ENCODE data around the gene ABHD8.
A peak's percentile ranks its signal among the peaks of the same experiment; 100 is the strongest.
"Not testable (repeated sequence)": the region's sequence is repeated elsewhere in the genome, so short reads cannot be mapped to it uniquely, and the experiment has no call there.

Gene ABHD8

DNA sequence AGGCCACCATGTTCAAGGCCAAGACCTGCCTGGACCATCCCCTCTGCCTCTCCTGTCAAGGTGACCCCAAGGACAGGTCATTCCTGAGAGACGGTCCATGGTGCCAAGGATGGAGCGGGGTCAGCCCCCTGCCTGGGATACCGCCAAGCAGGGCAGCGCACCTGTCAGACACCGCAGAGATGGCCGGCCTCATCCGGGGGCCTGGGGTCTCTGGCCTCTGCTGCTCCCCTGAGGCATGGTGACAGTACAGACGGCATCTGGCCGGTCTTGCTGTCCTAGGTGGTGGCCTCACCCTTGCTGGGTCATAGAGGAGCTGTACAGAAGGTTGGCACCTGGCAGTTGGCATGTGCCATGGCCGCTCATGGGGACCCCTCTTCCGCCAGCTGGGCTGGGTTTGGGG is 17.2 kb upstream of the ABHD8 start:
- DNase-seq, result no peak

DNA sequence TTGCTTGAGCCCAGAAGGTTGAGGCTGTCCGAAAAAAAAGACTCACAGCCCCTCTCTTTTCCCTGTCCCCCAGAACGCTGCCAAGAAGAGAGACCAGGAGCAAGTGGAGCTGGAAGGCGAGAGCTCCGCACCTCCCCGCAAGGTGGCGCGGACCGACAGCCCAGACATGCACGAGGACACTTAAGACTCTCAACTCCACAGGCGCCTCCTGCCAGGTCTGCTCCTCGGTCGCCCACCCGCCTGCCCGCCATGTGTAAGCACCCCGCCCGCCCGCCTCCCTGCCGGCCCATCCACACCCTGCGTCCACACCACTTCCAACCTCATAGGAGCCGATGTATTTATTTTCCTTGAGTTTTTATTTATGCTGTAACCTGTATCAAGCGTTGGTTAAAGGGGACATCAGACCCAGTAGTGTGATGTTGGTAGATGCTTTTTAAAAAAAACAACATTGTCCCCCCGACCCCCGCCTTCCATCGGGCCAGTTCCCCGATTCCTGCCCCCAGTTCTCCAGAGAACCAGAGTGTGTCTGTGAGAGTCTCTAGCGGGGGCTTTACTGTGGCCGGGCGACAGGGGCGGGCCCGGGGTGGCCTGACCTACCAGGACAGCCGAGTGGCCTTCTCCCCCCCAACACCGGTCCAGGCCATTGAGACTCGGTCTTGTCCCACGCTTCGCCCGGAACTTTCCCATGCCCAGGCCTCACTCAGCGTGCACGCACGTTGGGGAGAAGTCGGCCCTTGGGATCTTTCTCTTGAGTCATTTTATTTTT is 16.4 kb upstream of the ABHD8 start:
- DNase-seq, result no peak

- no peak for DNase-seq
Measured at GRCh38 chr19:17318966-17319365, 15.7 kb upstream of the ABHD8 start.

GRCh38 chr19:17314007-17314593 is 10.9 kb upstream of the ABHD8 start:
- no peak for DNase-seq

DNA sequence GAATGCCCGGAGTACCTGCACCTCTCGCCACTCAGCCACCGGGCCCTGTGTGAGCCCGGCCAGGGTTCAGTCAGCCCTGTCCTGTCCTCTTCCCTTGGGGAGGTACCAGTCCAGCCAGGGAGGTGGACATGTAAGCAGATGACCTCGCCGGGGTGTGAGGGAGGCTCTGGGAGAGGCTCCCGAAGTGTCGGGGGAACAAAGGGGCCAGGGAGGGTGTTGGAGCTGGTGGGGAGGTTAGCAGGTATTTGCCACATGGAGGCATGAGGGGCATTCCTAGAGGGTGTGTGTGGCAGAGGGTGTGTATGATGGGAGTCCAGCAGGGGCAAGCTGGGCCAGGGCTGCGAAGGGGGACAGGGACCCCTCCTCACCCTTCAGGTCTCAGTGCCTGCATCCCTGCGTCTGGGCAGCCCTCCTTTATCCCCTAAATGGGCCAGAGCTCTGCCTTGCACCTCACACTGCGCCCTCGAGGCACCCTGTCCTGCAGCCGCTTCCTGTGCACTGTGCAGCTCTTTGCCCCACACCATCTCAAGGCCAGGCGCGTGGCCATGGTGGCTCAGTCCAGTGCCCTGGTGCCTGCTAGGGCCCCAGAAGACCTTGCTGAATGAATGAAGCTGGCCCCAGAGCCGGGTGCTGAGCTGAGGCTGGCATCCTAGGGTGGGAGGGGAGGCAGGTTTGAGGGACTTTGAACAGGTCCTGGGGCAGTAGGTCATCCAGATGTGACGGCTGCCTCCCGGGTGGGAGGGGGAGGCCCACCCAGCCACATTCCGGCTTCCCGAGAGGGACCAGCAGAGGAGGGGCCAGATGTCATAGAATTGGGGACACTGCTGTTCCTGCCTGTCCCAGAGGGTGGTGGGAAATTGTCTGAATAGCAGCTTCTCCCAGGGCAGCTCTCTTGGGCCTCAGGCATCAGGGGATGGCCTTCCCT is 9.2 kb upstream of the ABHD8 start:
- no peak for DNase-seq

DNA sequence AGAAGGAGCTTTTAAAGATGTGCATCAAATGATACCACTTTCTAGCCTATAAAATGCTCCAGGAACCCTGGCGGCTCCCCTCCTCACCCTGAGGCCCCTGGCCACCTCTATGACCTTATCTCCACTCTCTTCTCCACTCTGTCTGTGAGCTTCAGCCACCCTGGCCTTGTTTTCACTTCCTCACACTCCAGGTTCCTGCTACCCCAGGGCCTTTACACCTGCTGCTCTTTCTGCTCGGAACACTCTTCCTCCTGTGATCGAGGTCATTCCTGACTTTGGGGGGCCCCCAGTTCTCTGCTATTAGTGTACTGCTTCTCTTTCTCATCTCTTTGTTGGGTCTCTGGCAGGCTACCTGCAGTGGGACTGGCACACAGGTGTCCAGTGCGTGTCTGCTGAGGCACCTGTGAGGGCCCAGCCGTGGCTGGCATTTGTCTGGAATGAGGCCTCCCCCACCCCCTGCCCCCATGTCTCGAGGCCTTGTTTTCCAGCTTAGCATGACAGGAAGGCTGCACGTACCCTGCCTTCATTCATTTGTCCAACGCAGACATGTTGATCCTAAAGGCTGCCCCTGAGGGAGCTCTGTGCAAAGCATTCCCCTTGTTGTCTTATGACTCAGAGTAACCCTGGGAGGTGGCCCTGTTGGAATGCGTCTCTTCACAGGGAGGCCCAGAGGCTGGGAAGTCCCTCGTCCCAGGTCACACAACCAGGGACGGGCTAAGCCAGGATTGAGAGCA is 8.4 kb upstream of the ABHD8 start:
- no peak for DNase-seq

- DNase-seq, result peak; percentile 16
Measured at GRCh38 chr19:17309965-17310461, 6.8 kb upstream of the ABHD8 start.

GRCh38 chr19:17309198-17309964 is 6.2 kb upstream of the ABHD8 start, which contains the start of gene DDA1:
DDA1 (plus strand) TSS chr19:17309563; CDS start chr19:17309655, 92 bp downstream.
- peak; percentile 98 for DNase-seq

- DNase-seq, result no peak
Measured at GRCh38 chr19:17307876-17308377, 4.7 kb upstream of the ABHD8 start.

GRCh38 chr19:17306285-17306714 is 3.1 kb upstream of the ABHD8 start:
- DNase-seq, result peak; percentile 62

DNA sequence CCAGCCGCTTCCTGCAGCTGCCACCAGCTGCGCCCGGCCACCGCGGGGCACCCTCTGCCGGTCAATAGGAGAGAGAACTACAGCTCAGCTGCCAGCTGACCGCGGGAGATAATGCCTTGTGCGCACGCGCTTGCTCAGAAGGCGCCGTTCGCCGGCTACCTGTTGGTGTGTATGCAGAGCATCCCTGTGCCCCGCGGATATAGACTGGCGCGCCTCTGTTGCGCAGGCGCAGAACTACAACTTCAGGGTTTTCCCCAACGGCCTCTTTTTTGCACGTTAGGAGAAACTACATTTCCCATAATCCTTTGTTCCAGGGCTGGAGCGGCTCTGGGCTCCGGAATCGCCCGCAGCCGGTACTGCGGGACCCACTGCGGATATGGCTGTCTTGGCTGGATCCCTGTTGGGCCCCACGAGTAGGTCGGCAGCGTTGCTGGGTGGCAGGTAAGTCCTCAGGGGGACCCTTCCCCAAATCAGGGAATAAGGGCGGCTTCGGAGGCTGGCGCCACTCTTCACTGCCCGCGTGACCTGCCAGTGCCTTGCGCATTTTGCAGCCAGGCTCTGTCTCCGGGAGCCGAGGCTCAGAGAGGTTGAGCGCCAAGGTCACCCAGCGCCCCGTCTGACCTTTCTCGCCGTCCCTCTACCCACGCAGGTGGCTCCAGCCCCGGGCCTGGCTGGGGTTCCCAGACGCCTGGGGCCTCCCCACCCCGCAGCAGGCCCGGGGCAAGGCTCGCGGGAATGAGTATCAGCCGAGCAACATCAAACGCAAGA is 2.5 kb upstream of the ABHD8 start, which contains the start of gene MRPL34:
Gene MRPL34, plus strand, starts transcription at position 356 of the 768 bp plus-strand sequence. Its CDS starts 21 bp downstream, at position 377.
- DNase-seq, result peak; percentile 99

DNA sequence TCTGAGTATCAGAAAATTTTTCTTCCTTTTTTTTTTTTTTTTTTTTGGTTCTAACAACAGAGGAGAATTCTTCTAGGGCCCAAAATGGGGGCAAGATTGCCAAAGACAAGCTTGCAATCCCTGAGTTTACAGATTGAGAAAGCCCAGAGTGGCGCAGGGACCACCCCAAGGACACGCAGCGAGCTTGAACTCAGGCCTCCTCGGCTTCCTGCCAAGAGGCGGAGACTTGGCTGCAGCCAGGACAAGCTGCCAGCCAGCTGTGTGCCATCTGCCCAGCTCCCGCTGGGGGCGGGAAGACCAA is 1.9 kb upstream of the ABHD8 start:
- no peak for DNase-seq

GRCh38 chr19:17304386-17305215 is 1.4 kb upstream of the ABHD8 start:
- peak; percentile 94 for DNase-seq

GRCh38 chr19:17303940-17304267 is 679 bp upstream of the ABHD8 start:
- DNase-seq, result peak; percentile 76

- no peak for DNase-seq
Measured at GRCh38 chr19:17302391-17303166, 646 bp downstream of the ABHD8 start.

DNA sequence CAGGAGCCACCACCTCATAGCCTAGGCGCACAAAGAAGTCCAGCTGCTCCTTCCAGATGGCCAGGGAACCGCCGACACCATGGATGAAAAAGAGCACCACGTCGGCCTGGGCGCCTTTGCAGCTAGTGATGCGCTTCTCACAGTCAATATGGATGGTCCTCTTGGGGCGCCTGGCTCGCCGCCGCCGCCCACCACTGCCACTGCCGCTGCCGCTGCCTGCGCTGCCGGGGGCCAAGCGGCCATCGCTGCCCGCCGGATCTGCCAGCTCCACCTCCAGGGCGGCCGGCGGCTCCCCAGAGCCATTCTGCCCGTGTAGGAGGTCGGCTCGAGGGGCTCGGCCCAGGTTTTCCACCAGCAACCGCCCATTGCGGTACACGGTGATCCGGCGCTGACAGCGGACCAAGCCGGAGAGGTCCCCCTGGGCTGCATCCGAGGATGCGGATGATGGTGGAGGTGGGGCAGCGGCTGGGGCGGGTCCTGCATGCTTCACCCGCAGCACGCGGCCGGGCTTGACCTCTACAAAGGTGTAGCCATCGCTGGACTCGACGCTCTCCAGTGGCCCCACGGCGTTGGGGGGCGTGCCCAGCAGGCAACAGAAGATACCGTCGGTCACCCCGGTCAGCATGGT is 2.1 kb downstream of the ABHD8 start:
- DNase-seq, result no peak

- no peak for DNase-seq
Measured at GRCh38 chr19:17296976-17297375, 6.2 kb downstream of the ABHD8 start.

DNA sequence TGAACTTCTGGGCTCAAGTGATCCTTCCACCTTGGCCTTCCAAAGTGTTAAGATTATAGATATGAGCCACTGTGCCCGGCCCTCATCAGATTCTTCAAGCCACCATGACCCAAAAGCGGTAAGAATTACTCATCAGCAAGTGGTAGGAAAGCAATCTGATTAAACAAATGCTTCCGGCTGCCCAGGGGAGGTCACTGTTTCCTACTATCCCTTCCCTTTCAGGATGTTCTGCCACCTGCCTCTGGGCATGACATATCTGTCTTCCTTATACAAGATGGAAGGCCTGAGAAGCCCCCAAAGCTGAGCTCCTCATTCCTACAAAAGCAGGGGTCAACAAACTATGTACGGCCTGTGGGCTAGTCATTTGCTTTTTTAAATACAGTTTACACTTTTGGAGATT is 7.0 kb downstream of the ABHD8 start:
- DNase-seq, result no peak

- DNase-seq, result not testable (repeated sequence)
Measured at GRCh38 chr19:17295551-17295950, 7.7 kb downstream of the ABHD8 start.
